Skeletal muscle cell (primary cell): Measurements from ENCODE around the gene LZTR1.

Experiments used
- DNase-seq: peaks from one replicate; pipeline ENCODE4 v3.0.0-alpha.2; 2010; ENCODE audit warnings: low read depth
- H3K4me3 ChIP-seq: 2 replicates; pipeline ENCODE4 v1.5.1; 2011; ENCODE audit warnings: low read depth, mild to moderate bottlenecking, control low read depth, low read length, moderate library complexity

The LZTR1 gene

DNA sequence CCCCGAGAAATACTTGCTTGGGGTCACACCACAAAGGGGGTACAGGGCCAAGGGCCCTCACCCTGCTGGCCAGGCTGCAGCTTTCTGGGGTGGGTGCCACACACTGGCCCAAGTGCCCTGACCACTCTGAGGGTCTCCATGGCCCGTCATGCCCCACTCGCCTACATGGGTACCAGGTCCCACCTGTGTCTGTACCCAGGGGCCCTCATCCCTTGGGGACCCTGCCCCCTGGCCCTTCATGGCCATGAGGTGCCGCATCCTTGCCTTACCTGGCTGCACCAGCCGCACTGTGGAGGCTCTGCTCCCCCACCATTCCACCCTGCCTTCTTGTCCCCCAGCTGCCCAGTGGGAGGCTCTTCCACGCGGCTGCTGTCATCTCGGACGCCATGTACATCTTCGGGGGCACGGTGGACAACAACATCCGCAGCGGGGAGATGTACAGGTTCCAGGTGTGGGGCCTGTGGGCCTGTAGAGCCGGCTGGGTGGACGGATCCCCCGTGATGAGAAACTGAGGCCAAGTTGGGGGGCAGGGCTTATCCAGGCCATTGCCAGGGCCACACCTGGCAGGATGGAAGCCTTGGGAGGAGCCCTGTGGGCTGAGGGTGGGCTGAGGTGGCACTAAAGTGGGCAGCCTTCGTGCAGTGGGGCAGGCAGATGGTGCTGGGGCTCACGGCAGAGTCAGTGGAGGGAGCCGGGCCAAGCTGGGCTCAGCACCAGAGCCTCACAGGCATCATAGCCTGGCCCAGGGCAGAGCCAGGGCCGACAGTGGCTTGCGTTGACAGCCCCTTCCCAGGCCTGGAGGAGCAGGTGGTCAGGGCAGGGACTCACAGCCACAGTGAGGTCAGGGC lies 10.6 kb downstream of the LZTR1 start:
- DNase-seq: no peak
- no peak overlapping the region for H3K4me3 ChIP-seq

- H3K4me3 ChIP-seq: no peak overlapping the region
- no peak for DNase-seq
Observed at GRCh38 chr22:20993304-20994127, 11.4 kb downstream of the LZTR1 start.

DNA sequence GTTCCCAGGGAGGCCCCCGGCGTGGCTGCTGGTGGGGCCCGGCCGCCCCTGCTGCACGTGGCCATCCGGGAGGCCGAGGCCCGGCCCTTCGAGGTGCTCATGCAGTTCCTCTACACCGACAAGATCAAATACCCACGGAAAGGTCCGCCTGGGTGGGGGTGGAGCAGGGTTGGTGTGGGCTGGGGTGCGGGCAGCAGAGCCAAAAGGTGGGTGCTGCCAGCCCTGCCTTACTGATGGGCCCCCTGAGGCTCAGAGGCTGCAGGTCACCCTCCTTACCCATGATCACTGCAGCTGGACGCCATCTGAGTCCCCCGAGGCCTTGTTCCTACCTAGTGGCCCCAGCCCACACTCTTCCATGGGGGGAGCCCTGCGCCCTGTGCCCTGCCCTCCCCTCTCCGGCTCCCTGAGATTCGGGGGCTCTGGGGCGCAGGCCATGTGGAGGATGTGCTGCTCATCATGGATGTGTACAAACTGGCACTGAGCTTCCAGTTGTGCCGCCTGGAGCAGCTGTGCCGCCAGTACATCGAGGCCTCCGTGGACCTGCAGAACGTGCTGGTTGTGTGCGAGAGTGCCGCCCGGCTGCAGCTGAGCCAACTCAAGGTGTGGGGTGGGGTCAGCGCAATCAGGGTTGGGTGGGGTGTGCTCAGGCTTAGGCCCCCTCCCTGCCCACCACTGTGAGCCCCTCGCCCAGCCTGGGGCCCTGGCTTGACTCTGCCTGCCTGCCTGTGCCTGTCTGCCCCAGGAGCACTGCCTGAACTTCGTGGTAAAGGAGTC lies 12.2 kb downstream of the LZTR1 start:
- H3K4me3 ChIP-seq: no peak overlapping the region
- DNase-seq: no peak

- no peak for DNase-seq
Observed at GRCh38 chr22:20994902-20995241, 12.8 kb downstream of the LZTR1 start.

GRCh38 chr22:20995329-20996030 lies 13.4 kb downstream of the LZTR1 start:
- H3K4me3 ChIP-seq: no peak overlapping the region
- DNase-seq: no peak

More at GRCh38 chr22:20994902-20995241, 12.8 kb downstream of the LZTR1 start:
- no peak overlapping the region for H3K4me3 ChIP-seq

DNA sequence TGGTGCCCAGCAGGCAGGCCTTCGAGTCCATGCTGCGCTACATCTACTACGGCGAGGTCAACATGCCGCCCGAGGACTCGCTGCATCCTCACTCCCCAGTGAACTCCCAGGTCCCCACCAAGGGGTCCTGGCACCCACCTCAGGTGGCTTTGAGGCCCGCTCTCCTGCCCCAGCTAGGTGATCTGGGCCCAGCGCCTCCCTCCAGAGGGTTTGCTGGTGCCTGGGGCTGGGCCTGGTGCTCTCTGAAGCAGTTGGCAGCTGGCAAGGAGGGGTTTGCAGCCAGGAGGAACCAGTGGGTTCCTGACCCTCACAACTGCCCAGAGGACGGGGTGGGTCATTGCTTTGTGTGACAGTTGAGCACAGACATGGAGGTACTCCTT lies 13.9 kb downstream of the LZTR1 start:
- H3K4me3 ChIP-seq: no peak overlapping the region
- no peak for DNase-seq

DNA sequence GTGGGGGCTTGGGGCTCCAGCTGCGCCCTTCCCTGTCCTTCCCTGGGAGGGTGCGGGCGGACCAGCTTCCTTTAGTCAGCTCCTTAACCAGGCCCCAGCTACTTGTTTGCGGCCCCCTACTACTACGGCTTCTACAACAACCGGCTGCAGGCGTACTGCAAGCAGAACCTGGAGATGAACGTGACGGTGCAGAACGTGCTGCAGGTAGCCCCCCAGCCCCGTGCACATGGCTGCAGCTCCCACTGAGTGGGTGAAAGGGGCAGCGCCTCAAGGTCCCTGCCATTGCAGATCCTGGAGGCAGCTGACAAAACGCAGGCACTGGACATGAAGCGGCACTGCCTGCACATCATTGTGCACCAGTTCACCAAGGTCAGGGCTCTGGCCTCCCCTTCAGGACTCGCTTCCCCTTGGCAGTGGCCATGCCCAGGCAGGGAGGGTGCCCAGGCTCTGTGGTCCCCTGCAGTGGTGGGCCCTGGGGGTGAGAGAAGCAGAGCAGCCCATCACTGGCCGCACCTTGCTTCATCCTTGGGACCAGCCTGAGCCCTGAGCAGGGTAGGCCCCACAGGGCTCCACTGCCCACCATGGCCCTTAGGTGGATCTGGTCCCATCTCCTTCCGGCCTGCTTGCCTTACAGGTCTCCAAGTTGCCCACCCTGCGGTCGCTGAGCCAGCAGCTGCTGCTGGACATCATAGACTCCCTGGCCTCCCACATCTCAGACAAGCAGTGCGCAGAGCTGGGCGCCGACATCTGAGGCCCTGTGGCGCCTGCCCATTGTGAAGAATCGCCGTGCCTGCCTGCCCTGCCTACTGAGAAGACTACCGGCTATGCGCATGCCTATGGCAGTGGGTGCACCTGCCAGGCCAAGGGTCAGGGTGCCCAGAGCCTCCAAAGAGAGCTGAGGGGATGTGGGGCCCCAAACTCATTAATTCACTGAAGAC lies 14.8 kb downstream of the LZTR1 start:
- no peak for DNase-seq
- H3K4me3 ChIP-seq: no peak overlapping the region

DNA sequence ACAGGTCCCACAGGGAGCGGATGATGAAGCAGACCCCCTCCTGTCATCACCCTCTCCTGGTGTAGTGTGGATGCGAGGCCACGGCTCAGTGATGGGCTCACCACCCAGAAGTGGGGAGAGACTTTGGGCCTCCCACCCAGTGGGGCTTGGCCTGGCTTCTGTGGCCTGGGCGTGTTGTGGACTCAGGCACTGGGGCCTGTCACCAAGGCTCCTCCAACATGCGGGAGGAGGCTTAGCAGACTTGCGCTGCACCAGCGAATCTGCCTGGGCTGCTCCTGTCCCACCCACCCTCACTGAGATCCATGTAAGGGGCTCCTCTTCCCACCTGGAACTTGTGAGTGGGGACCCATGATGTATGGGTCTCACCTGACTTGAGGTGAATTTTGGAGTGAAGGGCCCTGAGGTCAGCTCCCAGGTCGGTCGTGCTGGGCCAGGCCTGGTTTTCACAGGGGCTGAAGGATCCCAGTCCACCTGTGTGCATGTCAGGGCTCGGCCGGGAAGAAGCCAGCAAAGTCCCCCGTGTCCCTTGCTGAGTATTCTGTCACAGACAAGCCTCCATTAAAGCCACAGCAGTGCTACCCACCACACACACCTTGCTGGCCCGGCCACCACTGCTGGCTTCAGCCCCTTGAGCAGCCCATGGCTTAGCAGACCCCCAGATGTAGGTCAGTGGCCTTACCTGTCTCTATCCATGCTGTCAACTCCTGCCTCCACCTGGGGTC lies 15.6 kb downstream of the LZTR1 start:
- no peak for DNase-seq
- H3K4me3 ChIP-seq: no peak overlapping the region

- no peak overlapping the region for H3K4me3 ChIP-seq
- DNase-seq: no peak
Observed at GRCh38 chr22:20998411-20999336, 16.6 kb downstream of the LZTR1 start.

DNA sequence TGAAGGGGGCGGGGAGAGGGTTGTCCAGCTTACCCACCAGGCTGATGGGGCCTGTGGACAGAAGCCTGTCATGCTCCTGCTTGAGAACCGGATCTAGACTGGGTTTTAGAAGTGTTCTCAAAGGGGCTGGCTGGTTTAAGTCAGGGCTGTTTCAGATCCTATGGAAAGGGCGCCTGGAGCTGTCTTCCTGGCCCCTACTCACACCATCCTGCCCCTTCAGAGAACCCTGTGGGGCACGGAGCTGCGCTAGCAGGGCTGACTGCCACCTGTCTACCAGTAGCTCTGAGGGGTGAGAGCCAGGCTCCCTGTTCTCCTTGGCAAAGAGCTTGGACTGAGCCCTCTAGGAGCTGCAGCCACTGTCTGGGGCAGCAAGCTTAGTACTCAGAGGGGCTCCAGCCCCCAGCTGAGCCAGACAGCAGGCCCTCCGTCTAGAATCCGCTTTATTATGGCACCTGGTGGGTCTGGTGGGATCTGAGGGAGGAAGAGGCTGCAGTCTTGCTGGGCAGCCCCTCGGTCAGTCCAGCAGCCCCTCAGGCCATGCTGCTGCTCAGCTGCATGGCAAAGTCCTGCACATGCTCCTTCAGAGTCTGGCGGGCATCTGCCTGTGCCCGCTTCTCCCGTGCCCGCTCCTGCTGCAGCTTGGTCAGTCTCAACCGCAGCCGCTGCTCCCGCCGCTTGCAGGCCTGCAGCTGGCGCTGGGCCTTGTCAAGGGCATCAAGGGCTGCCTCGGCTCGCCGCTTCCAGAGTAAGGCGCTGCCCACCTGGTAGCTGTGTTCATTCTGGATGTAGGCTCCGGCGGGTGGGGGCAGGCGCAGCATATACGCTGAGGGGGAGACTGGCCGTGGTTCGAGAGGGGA lies 17.5 kb downstream of the LZTR1 start:
- no peak for DNase-seq
- H3K4me3 ChIP-seq: no peak overlapping the region

GRCh38 chr22:21000207-21000986 lies 18.3 kb downstream of the LZTR1 start:
- no peak for DNase-seq
- H3K4me3 ChIP-seq: peak overlapping the region; percentile 76

GRCh38 chr22:21000987-21001600 lies 19.0 kb downstream of the LZTR1 start:
- no peak for DNase-seq
- peak overlapping the region; percentile 76 for H3K4me3 ChIP-seq

DNA sequence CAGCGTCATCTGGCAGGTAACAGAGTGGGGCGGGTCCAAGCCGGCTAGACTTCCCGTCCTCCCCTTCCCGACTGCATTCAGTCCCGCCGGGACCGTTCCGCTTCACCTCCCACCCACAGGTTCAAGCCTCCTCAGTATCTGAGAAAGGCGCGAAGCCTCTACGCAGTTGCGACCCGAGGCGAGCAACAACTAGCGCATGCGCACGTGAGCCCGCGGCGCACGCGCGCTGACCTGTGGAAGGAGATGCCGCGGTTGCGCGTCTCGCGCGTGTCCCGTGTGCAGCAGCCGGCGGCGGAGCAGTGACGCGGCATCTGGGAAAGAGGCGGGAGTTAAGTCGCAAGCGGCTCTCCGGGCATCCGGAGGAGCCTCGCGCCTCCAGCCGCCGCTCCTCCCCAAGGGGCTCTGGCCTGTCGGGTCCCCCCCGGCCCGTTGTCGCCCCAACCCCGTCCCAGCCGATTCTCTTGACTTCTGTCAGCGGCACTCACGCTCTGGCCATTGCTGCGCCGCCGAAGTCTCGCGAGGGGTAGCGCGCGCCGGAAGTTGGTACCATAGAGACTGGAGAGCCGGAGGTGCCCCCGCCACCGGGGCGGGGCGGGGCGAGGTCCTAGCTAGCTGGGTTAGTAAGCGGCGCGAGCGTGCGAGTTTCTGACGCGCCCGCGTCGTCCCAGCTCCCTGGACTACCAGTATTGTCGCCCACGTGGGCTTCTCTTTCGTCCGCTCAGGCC lies 19.7 kb downstream of the LZTR1 start, which contains the start of gene THAP7:
THAP7 (minus strand) TSS at position 518 of the 725 bp plus-strand sequence; CDS start at position 311, 207 bp downstream.
- peak within 1 kb of the TSS; percentile 76 for H3K4me3 ChIP-seq
- DNase-seq: peak; percentile 80

GRCh38 chr22:21003782-21004181 lies 21.7 kb downstream of the LZTR1 start:
- DNase-seq: no peak

More at GRCh38 chr22:21003782-21004181, 21.7 kb downstream of the LZTR1 start:
- H3K4me3 ChIP-seq: no peak overlapping the region
